Measurements from ENCODE around the gene FAM216A.
"Not testable (repeated sequence)": the region's sequence is repeated elsewhere in the genome, so short reads cannot be mapped to it uniquely, and the experiment has no call there.

DNA sequence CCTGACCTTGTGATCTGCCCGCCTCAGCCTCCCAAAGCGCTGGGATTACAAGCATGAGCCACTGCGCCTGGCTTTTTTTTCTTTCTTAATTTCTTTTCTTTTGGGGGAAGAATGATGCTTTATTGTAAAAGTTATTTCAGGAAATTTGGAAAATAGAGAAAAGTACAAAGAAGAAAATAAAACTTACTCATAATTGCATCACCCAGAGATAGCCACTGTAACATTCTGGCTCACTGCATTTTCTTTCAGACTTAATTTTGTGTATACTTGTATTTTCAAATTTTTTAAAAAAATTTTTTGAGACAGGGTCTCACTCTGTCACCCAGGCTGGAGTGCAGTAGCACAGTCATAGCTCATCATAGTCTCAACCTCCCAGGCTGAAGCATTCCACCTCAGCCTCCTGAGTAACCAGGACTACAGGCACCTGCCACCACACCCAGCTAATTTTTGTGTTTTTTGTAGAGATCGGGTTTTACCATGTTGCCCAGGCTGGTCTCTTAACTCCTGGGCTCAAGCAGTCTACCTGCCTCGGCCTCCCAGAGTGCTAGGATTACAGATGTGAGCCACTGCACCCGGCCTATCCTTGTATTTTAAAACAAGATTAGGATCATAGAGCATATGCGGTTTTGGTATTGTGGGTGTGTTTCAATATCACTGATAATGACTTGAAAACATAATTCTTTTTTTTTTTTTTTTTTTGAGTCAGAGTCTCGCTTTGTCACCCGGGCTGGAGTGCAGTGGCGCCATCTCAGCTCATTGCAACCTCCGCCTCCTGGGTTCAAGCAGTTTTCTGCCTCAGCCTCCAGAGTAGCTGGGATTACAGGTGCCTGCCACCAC, 52.4 kb downstream of the FAM216A start:
- TF ChIP-seq, protein P1, sequence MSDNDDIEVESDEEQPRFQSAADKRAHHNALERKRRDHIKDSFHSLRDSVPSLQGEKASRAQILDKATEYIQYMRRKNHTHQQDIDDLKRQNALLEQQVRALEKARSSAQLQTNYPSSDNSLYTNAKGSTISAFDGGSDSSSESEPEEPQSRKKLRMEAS (IDR thresholded peaks at IDR 0.05) = not testable (repeated sequence)
- not testable (repeated sequence) for TF ChIP-seq CTCF (IDR thresholded peaks at IDR 0.05; ENCODE audit: low read depth, low read length, missing input control); REST (IDR thresholded peaks at IDR 0.05)
